ENCODE measurements around the gene SH2D1A. TPM values are rescaled to one million over a fixed set of nuclear protein-coding genes. Genes with fewer than 3 reads are reported as not detected.

SH2D1A gene
- total and polyA plus RNA-seq, 2 donors (not counting 1 experiment from before 2014, with no cell fraction given): 0.08 TPM; not detected in 1

- H3K79me2 ChIP-seq (ENCODE audit: control insufficient read depth, insufficient read depth, low read length): no peaks in the 10 kb centered on the region
- no peaks in the 10 kb centered on the region for H4K20me1 ChIP-seq (ENCODE audit: control insufficient read depth, extremely low read depth, insufficient read depth, low read length)
- no peak overlapping the region for H3K4me3 ChIP-seq (replicated peaks in 1 of 4; ENCODE audit: control extremely low read depth in 1 of 4, insufficient read depth in 1 of 4, low read depth in 3 of 4, low read length in 4 of 4)
- TF ChIP-seq CTCF (conservative IDR thresholded peaks at IDR 0.05 in 1 of 2, IDR thresholded peaks at IDR 0.05 in 1 of 2; ENCODE audit: low read depth in 1 of 2, low read length in 2 of 2) (no peak), EZH2 (IDR thresholded peaks at IDR 0.05; ENCODE audit: low read length, missing control alignments) (no peak)
- no peaks in the 10 kb centered on the region for H3K4me1 ChIP-seq (ENCODE audit: control insufficient read depth, extremely low read depth, insufficient read depth, low read length)
- H3K27me3 ChIP-seq (ENCODE audit: control insufficient read depth, insufficient read depth, low read length): no peaks in the 10 kb centered on the region
- DNase-seq (ENCODE audit: low read depth in 2 of 2): no peak
- no peak overlapping the region for H3K27ac ChIP-seq (ENCODE audit: insufficient read depth, low read length)
- H3K9ac ChIP-seq (ENCODE audit: insufficient read depth, low read length): no peak overlapping the region
- no peaks in the 10 kb centered on the region for H3K36me3 ChIP-seq (ENCODE audit: control insufficient read depth, insufficient read depth, low read length)
- no peaks in the 10 kb centered on the region for H3K9me3 ChIP-seq (ENCODE audit: control insufficient read depth, insufficient read depth, low read depth, low read length)
- H3K4me2 ChIP-seq (ENCODE audit: extremely low read depth, insufficient read depth, low read length): no peak overlapping the region
- H2AFZ ChIP-seq (ENCODE audit: low read length): no peak overlapping the region
Measured at GRCh38 chrX:124393659-124394058, 47.3 kb downstream of the SH2D1A start.

- Histone ChIP-seq H3K4me1 (ENCODE audit: control insufficient read depth, extremely low read depth, insufficient read depth, low read length) (no peaks in the 10 kb centered on the region), H3K9me3 (ENCODE audit: control insufficient read depth, insufficient read depth, low read depth, low read length) (no peaks in the 10 kb centered on the region), H2AFZ (ENCODE audit: low read length) (no peak overlapping the region), H3K4me2 (ENCODE audit: extremely low read depth, insufficient read depth, low read length) (no peak overlapping the region), H3K79me2 (ENCODE audit: control insufficient read depth, insufficient read depth, low read length) (no peaks in the 10 kb centered on the region), H3K4me3 (replicated peaks in 1 of 4; ENCODE audit: control extremely low read depth in 1 of 4, insufficient read depth in 1 of 4, low read depth in 3 of 4, low read length in 4 of 4) (no peak overlapping the region), H3K27me3 (ENCODE audit: control insufficient read depth, insufficient read depth, low read length) (no peaks in the 10 kb centered on the region), H3K27ac (ENCODE audit: insufficient read depth, low read length) (no peak overlapping the region), H3K36me3 (ENCODE audit: control insufficient read depth, insufficient read depth, low read length) (no peaks in the 10 kb centered on the region), H3K9ac (ENCODE audit: insufficient read depth, low read length) (no peak overlapping the region), H4K20me1 (ENCODE audit: control insufficient read depth, extremely low read depth, insufficient read depth, low read length) (no peaks in the 10 kb centered on the region)
- TF ChIP-seq CTCF (conservative IDR thresholded peaks at IDR 0.05 in 1 of 2, IDR thresholded peaks at IDR 0.05 in 1 of 2; ENCODE audit: low read depth in 1 of 2, low read length in 2 of 2) (no peak), EZH2 (IDR thresholded peaks at IDR 0.05; ENCODE audit: low read length, missing control alignments) (no peak)
- no peak for DNase-seq (ENCODE audit: low read depth in 2 of 2)
Measured at GRCh38 chrX:124395145-124395880, 49.0 kb downstream of the SH2D1A start.

- Histone ChIP-seq H3K9ac (ENCODE audit: insufficient read depth, low read length) (no peak overlapping the region), H3K27ac (ENCODE audit: insufficient read depth, low read length) (no peak overlapping the region), H3K79me2 (ENCODE audit: control insufficient read depth, insufficient read depth, low read length) (no peaks in the 10 kb centered on the region), H4K20me1 (ENCODE audit: control insufficient read depth, extremely low read depth, insufficient read depth, low read length) (no peaks in the 10 kb centered on the region), H3K9me3 (ENCODE audit: control insufficient read depth, insufficient read depth, low read depth, low read length) (no peaks in the 10 kb centered on the region), H3K4me2 (ENCODE audit: extremely low read depth, insufficient read depth, low read length) (no peak overlapping the region), H3K4me3 (replicated peaks in 1 of 4; ENCODE audit: control extremely low read depth in 1 of 4, insufficient read depth in 1 of 4, low read depth in 3 of 4, low read length in 4 of 4) (no peak overlapping the region), H2AFZ (ENCODE audit: low read length) (no peak overlapping the region), H3K4me1 (ENCODE audit: control insufficient read depth, extremely low read depth, insufficient read depth, low read length) (no peaks in the 10 kb centered on the region), H3K27me3 (ENCODE audit: control insufficient read depth, insufficient read depth, low read length) (no peaks in the 10 kb centered on the region), H3K36me3 (ENCODE audit: control insufficient read depth, insufficient read depth, low read length) (no peaks in the 10 kb centered on the region)
- no peak for DNase-seq (ENCODE audit: low read depth in 2 of 2)
- TF ChIP-seq CTCF (conservative IDR thresholded peaks at IDR 0.05 in 1 of 2, IDR thresholded peaks at IDR 0.05 in 1 of 2; ENCODE audit: low read depth in 1 of 2, low read length in 2 of 2) (no peak), EZH2 (IDR thresholded peaks at IDR 0.05; ENCODE audit: low read length, missing control alignments) (no peak)
Measured at GRCh38 chrX:124401696-124402095, 55.3 kb downstream of the SH2D1A start.
